Measurements from ENCODE around the gene VEGFC.

- TF ChIP-seq POLR2A (IDR thresholded peaks at IDR 0.05) (no peak), CTCF (IDR thresholded peaks at IDR 0.05) (no peak)
These were observed 41.7 kb downstream of the VEGFC start for GRCh38 chr4:176751061-176751460.

Measured in ovary (tissue), 3 donors.